Spleen (tissue), 11 donors: ENCODE data around the gene APOBEC3B. TPM values are rescaled to one million over a fixed set of nuclear protein-coding genes. Genes with fewer than 3 reads are reported as not detected.
A peak's percentile ranks its signal among the peaks of the same experiment; 100 is the strongest.
"Not testable (repeated sequence)": the region's sequence is repeated elsewhere in the genome, so short reads cannot be mapped to it uniquely, and the experiment has no call there.

Experiments
- DNase-seq: peaks from one replicate; pipeline ENCODE4 v3.0.0-alpha.2; 2020
- H3K27ac ChIP-seq, 8 donors: fragments of 200-600 bp; sonication (generic) in 7 of 8; 1 replicate in 4 of 8; 2 replicates in 4 of 8; pipeline versions ENCODE4 v1.5.0 to v1.8.0; 2016 to 2021; ENCODE audit warnings: inconsistent platforms in 4 of 8, mild to moderate bottlenecking in 4 of 8, moderate library complexity in 1 of 8
- H3K27me3 ChIP-seq, 7 donors: fragments of 200-600 bp; sonication (generic) in 6 of 7; replicated peaks in 1 of 7; 1 replicate in 4 of 7; 2 replicates in 3 of 7; pipeline versions ENCODE4 v1.5.0 to v1.8.0; 2016 to 2021; ENCODE audit warnings: inconsistent platforms in 3 of 7, mild to moderate bottlenecking in 1 of 7
- H3K36me3 ChIP-seq, 6 donors: fragments of 200-600 bp; sonication (generic) in 5 of 6; 1 replicate in 4 of 6; 2 replicates in 2 of 6; pipeline versions ENCODE4 v1.5.0 to v1.8.0; 2016 to 2021; ENCODE audit warnings: inconsistent platforms in 2 of 6
- H3K4me1 ChIP-seq, 6 donors: fragments of 200-600 bp; sonication (generic) in 5 of 6; 1 replicate in 3 of 6; 2 replicates in 3 of 6; pipeline versions ENCODE4 v1.5.0 to v1.8.0; 2016 to 2021; ENCODE audit warnings: inconsistent platforms in 3 of 6
- H3K4me3 ChIP-seq, 8 donors: fragments of 200-600 bp; sonication (generic) in 7 of 8; 1 replicate in 4 of 8; 2 replicates in 4 of 8; pipeline versions ENCODE4 v1.5.0 to v1.8.0; 2016 to 2021; ENCODE audit warnings: inconsistent platforms in 4 of 8, mild to moderate bottlenecking in 4 of 8, moderate library complexity in 2 of 8
- H3K9me3 ChIP-seq, 8 donors: fragments of 200-600 bp; sonication (generic) in 7 of 8; 1 replicate in 4 of 8; 2 replicates in 4 of 8; pipeline versions ENCODE4 v1.5.0 to v1.8.0; 2016 to 2021; ENCODE audit warnings: inconsistent platforms in 4 of 8
- CTCF ChIP-seq, 11 experiments: fragments of 200-600 bp in 7 of 11; fragments of 450-650 bp in 4 of 11; sonication (generic) in 4 of 11; IDR thresholded peaks in 8 of 11; conservative IDR thresholded peaks in 3 of 11; 1 replicate in 7 of 11; 2 replicates in 4 of 11; pipeline versions ENCODE4 v1.4.0 to v1.8.0; 2016 to 2021; ENCODE audit warnings: antibody characterized with exemption in 11 of 11, inconsistent platforms in 4 of 11, mild to moderate bottlenecking in 1 of 11
- POLR2A ChIP-seq, 3 donors: fragments of 450-650 bp; IDR thresholded peaks; one replicate each; pipeline ENCODE4 v1.5.1; 2017; ENCODE audit warnings: antibody characterized with exemption in 3 of 3, mild to moderate bottlenecking in 1 of 3
- POLR2AphosphoS5 ChIP-seq, 3 donors: sonication (generic); formaldehyde crosslinking; IDR thresholded peaks; one replicate each; pipeline ENCODE4 v1.5.1; 2017; ENCODE audit warnings: antibody characterized with exemption in 3 of 3
- WGBS, 5 donors: extraction: QIAGEN DNeasy Blood & Tissue Kit in 3 of 5; methylation state at CpG; one replicate each; pipeline versions ENCODE4 v1.1.5 to v1.1.7; 2013 to 2018; 5-methylcytosine and 5-hydroxymethylcytosine counted together
- intact Hi-C: fragments of 100-400 bp; cut with DNase I; formaldehyde crosslinking; loops from one replicate; pipeline ENCODE4 v1.15.0; 2023; ENCODE audit warnings: low total_unique reads
- polyA plus RNA-seq, 3 donors: library from polyadenylated mRNA; stranded (reverse); fragments of 200-250 nt; gene quantifications; one replicate each; pipeline ENCODE4 v1.2.1, GENCODE V29; 2013
- total RNA-seq, 7 donors: library from RNA; depleted of rRNA in 3 of 7; stranded (reverse); fragments of >200 nt in 3 of 7; fragmentation: NEBNext Ultra II Directional in 4 of 7; extraction: Animal tissue kit (Norgen Biotek cat#: 25700) in 4 of 7; gene quantifications; one replicate each; pipeline versions ENCODE4 v1.1.0 to v1.2.1, GENCODE V29; 2016 to 2021
- donor health status: healthy with polysubstance abuse.
- donor health status: DM: no; HTN: no; CAD: no; lungs with moderate emphysema.
- donor health status: DM: no; HTN: no; CAD: no.
- donor health status: Bipolar disorder and iron deficiency.
- donor health status: healthy.
- donor health status: DM: no; HTN: no; CAD: no.
- donor health status: DM: yes; HTN: yes; CAD: no.

APOBEC3B gene
- total and polyA plus RNA-seq, 10 donors: 1.2 to 14.0 (median 4.3) TPM; not detected in 1

DNA sequence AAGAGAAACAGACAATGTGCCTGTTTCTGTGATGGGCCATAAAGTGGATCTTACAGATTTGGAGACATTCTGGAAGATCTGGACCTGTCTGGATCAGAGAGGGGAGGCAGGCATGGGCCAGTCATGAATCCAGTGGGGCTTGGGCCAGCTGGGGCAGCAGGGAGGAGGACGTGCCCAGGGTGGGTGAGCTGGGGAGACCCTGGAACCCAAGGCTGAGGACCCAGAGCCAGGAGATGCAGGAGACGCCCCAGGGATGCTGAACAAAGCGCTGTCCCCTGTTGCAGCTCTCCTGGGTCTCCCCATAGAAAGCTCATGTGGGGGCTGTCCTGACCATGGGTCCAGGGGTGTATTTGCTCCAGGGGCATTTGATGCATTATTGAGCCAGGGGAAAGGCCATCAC, 26.2 kb upstream of the APOBEC3B start:
- peaks cover 0 to 65% (median 1%) of the 10 kb centered on the region in 6 donors for H3K4me1 ChIP-seq
- H3K4me3 ChIP-seq: peak overlapping the region in 1 of 8 donors; percentile 63
- intact Hi-C loops: no loop called here
- 82 to 90% (median 88%) methylated on average over 1 to 3 of the region's 3 CpGs for WGBS, 5 donors
- H3K9me3 ChIP-seq: no peaks in the 10 kb centered on the region
- H3K36me3 ChIP-seq: peaks cover 0 to 17% (median 0%) of the 10 kb centered on the region in 6 donors
- H3K27me3 ChIP-seq: no peaks in the 10 kb centered on the region
- H3K27ac ChIP-seq: peak overlapping the region in 3 of 8 donors; percentile 90 to 97 (median 95)
- peak; percentile 74 for DNase-seq
- TF ChIP-seq CTCF (IDR thresholded peaks at IDR 0.05 in 8 of 11, conservative IDR thresholded peaks at IDR 0.05 in 3 of 11) (no peak), POLR2A (IDR thresholded peaks at IDR 0.05) (no peak), POLR2AphosphoS5 (IDR thresholded peaks at IDR 0.05) (no peak)

DNA sequence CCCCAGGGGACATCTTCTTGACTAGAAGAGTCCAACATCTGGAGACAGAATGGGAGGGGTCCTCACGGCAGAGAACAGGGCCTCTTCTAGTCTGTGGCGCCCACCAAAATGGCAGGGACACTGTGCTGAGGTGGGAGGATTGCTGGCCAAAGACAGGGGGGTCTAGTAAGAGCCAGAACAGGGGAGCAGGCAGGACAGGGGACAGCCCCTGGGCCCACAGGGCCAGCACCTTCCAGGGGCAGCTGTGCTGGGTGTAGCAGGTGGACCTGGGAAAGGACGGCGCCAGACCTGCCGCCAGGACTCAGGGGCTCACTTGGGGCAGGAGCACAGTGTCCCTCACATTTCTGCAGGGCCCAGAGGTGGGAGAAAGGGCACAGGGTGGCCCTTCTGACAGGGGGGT, 25.6 kb upstream of the APOBEC3B start:
- peaks cover 0 to 19% (median 0%) of the 10 kb centered on the region in 6 donors for H3K36me3 ChIP-seq
- TF ChIP-seq POLR2AphosphoS5 (IDR thresholded peaks at IDR 0.05) (no peak), POLR2A (IDR thresholded peaks at IDR 0.05) (no peak), CTCF (IDR thresholded peaks at IDR 0.05 in 8 of 11, conservative IDR thresholded peaks at IDR 0.05 in 3 of 11) (no peak)
- peaks cover 0 to 59% (median 1%) of the 10 kb centered on the region in 6 donors for H3K4me1 ChIP-seq
- WGBS, 5 donors: 73 to 89% (median 88%) methylated on average over 2 to 5 of the region's 5 CpGs
- no peaks in the 10 kb centered on the region for H3K9me3 ChIP-seq
- H3K4me3 ChIP-seq: peak overlapping the region in 1 of 8 donors; percentile 63
- H3K27me3 ChIP-seq: no peaks in the 10 kb centered on the region
- peak overlapping the region in 5 of 8 donors; percentile 22 to 97 (median 86) for H3K27ac ChIP-seq
- intact Hi-C loops: no loop called here
- DNase-seq: peak; percentile 72

GRCh38 chr22:38957046-38957770, 24.9 kb upstream of the APOBEC3B start, which contains the start of gene APOBEC3A:
TSS of gene APOBEC3A (plus strand) at chr22:38957609. CDS start at chr22:38957692, 83 bp downstream.
- Histone ChIP-seq H3K27ac (peak within 1 kb of the TSS in 6 of 8 donors; percentile 22 to 97 (median 80)), H3K27me3 (no peaks in the 10 kb centered on the region), H3K9me3 (no peaks in the 10 kb centered on the region), H3K4me1 (peaks cover 0 to 57% (median 1%) of the 10 kb centered on the region in 6 donors), H3K4me3 (peak within 1 kb of the TSS in 1 of 8 donors; percentile 63), H3K36me3 (peaks cover 0 to 24% (median 0%) of the 10 kb centered on the region in 6 donors)
- WGBS, 5 donors: 61 to 70% (median 67%) methylated on average over 11 of the region's 11 CpGs
- peak; percentile 86 for DNase-seq
- no peak for TF ChIP-seq POLR2A (IDR thresholded peaks at IDR 0.05)
- TF ChIP-seq POLR2AphosphoS5 (IDR thresholded peaks at IDR 0.05): peak in 1 of 3 donors; percentile 76
- intact Hi-C loops: no loop called here

- DNase-seq: no peak
- peak overlapping the region in 1 of 8 donors; percentile 63 for H3K4me3 ChIP-seq
- intact Hi-C loops: no loop called here
- no peaks in the 10 kb centered on the region for H3K27me3 ChIP-seq
- peaks cover 0 to 56% (median 1%) of the 10 kb centered on the region in 6 donors for H3K4me1 ChIP-seq
- peaks cover 0 to 31% (median 0%) of the 10 kb centered on the region in 6 donors for H3K36me3 ChIP-seq
- WGBS, 5 donors: 75 to 82% (median 79%) methylated on average over 6 of the region's 6 CpGs
- peak overlapping the region in 5 of 8 donors; percentile 51 to 97 (median 86) for H3K27ac ChIP-seq
- TF ChIP-seq POLR2AphosphoS5 (IDR thresholded peaks at IDR 0.05) (no peak), POLR2A (IDR thresholded peaks at IDR 0.05) (no peak), CTCF (IDR thresholded peaks at IDR 0.05 in 8 of 11, conservative IDR thresholded peaks at IDR 0.05 in 3 of 11) (no peak)
- H3K9me3 ChIP-seq: no peaks in the 10 kb centered on the region
Observed at GRCh38 chr22:38957808-38958650, 24.1 kb upstream of the APOBEC3B start.

DNA sequence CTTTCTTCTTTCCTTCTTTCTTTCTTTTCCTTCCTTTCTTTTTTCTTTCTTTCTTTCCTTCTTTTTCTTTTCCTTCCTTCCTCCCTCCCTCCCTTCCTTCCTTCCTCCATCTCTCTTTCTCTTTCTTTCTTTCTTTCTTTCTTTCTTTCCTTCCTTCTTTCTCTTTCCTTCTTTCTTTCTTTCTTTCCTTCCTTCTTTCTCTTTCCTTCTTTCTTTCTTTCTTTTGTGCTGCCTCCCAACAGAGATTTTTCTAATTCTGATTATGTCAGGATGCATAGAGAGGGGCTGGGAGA, 23.6 kb upstream of the APOBEC3B start:
- H3K9me3 ChIP-seq, DNase-seq, intact Hi-C loops, H3K27me3 ChIP-seq, H3K4me3 ChIP-seq: not testable (repeated sequence)
- Histone ChIP-seq H3K27ac (peak overlapping the region in 3 of 8 donors; percentile 86 to 97 (median 95)), H3K36me3 (peaks cover 0 to 36% (median 0%) of the 10 kb centered on the region in 6 donors), H3K4me1 (peaks cover 0 to 50% (median 1%) of the 10 kb centered on the region in 6 donors)
